Muscle of leg (tissue), 11 donors: ENCODE results near the gene GIGYF1. TPM values are rescaled to one million over a fixed set of nuclear protein-coding genes. Genes with fewer than 3 reads are reported as not detected.

ENCODE experiments used
- DNase-seq: peaks from one replicate; pipeline ENCODE4 v3.0.0; 2013
- H3K27ac ChIP-seq: one replicate; pipeline ENCODE4 v1.5.1; 2013; ENCODE audit warnings: mild to moderate bottlenecking, low read length, control low read depth
- H3K27me3 ChIP-seq: one replicate; pipeline ENCODE4 v1.6.1; 2013; ENCODE audit warnings: low read length; ENCODE audit not compliant: control insufficient read depth, insufficient read depth
- H3K36me3 ChIP-seq: one replicate; pipeline ENCODE4 v1.6.1; 2013; ENCODE audit warnings: low read length; ENCODE audit not compliant: control insufficient read depth, insufficient read depth
- H3K4me1 ChIP-seq: one replicate; pipeline ENCODE4 v1.6.1; 2013; ENCODE audit warnings: low read length; ENCODE audit not compliant: control insufficient read depth, insufficient read depth
- H3K4me3 ChIP-seq: one replicate; pipeline ENCODE4 v1.5.1; 2013; ENCODE audit warnings: low read length, control low read depth
- H3K9me3 ChIP-seq: replicated peaks from 2 replicates; pipeline ENCODE4 v1.6.1; 2013; ENCODE audit warnings: low read depth, low read length; ENCODE audit not compliant: control insufficient read depth
- WGBS: methylation state at CpG from one replicate; pipeline ENCODE4 v1.1.5; 2013; ENCODE audit warnings: missing lambda C conversion rate; ENCODE audit not compliant: insufficient coverage; 5-methylcytosine and 5-hydroxymethylcytosine counted together
- polyA plus RNA-seq, 8 donors: library from polyadenylated mRNA; unstranded; fragments of 120-200 nt; gene quantifications; one replicate each; pipeline versions ENCODE4 v1.2.1 to v1.2.3, GENCODE V29; 2013; ENCODE audit warnings: inconsistent platforms in 1 of 8, low replicate concordance in 1 of 8; ENCODE audit not compliant: insufficient read length in 8 of 8, insufficient read depth in 1 of 8
- total RNA-seq: library from RNA; stranded (reverse); fragments of 120-200 nt; gene quantifications from one replicate; pipeline ENCODE4 v1.2.4, GENCODE V29; 2013

Gene GIGYF1
- total and polyA plus RNA-seq, 9 donors = 16.7 to 37.5 (median 29.7) TPM

GRCh38 chr7:100678291-100678984 is 15.6 kb downstream of the GIGYF1 start:
- Histone ChIP-seq H3K36me3 (peaks cover 70% of the 10 kb centered on the region), H3K4me1 (peaks cover 28% of the 10 kb centered on the region), H3K9me3 (no peaks in the 10 kb centered on the region), H3K27me3 (no peaks in the 10 kb centered on the region), H3K27ac (no peak overlapping the region), H3K4me3 (no peak overlapping the region)
- no peak for DNase-seq
- WGBS = 70% methylated on average over 27 of the region's 35 CpGs

- no peak overlapping the region for H3K27ac ChIP-seq
Measured at GRCh38 chr7:100677308-100678267, 16.5 kb downstream of the GIGYF1 start.

GRCh38 chr7:100676501-100677306 is 17.3 kb downstream of the GIGYF1 start:
- WGBS = 67% methylated on average over 19 of the region's 23 CpGs
- Histone ChIP-seq H3K4me3 (peak overlapping the region; percentile 99), H3K36me3 (peaks cover 53% of the 10 kb centered on the region)

More at GRCh38 chr7:100677308-100678267, 16.5 kb downstream of the GIGYF1 start:
- no peak for DNase-seq
- Histone ChIP-seq H3K4me1 (peaks cover 35% of the 10 kb centered on the region), H3K27me3 (no peaks in the 10 kb centered on the region), H3K9me3 (no peaks in the 10 kb centered on the region), H3K36me3 (peaks cover 61% of the 10 kb centered on the region), H3K4me3 (no peak overlapping the region)
- WGBS = 79% methylated on average over 27 of the region's 36 CpGs

GRCh38 chr7:100675581-100676350 is 18.3 kb downstream of the GIGYF1 start:
- Histone ChIP-seq H3K36me3 (peaks cover 45% of the 10 kb centered on the region), H3K4me1 (peaks cover 26% of the 10 kb centered on the region), H3K4me3 (peak overlapping the region; percentile 99), H3K27me3 (no peaks in the 10 kb centered on the region), H3K27ac (peak overlapping the region; percentile 75), H3K9me3 (no peaks in the 10 kb centered on the region)
- 2% methylated on average over 19 of the region's 59 CpGs for WGBS
- DNase-seq = peak; percentile 87

More at GRCh38 chr7:100676501-100677306, 17.3 kb downstream of the GIGYF1 start:
- Histone ChIP-seq H3K27me3 (no peaks in the 10 kb centered on the region), H3K9me3 (no peaks in the 10 kb centered on the region), H3K4me1 (peaks cover 30% of the 10 kb centered on the region), H3K27ac (peak overlapping the region; percentile 51)
- no peak for DNase-seq

GRCh38 chr7:100675105-100675451 is 19.0 kb downstream of the GIGYF1 start:
- Histone ChIP-seq H3K27me3 (no peaks in the 10 kb centered on the region), H3K4me1 (peaks cover 23% of the 10 kb centered on the region), H3K36me3 (peaks cover 38% of the 10 kb centered on the region), H3K9me3 (no peaks in the 10 kb centered on the region), H3K27ac (peak overlapping the region; percentile 95), H3K4me3 (peak overlapping the region; percentile 99)
- no peak for DNase-seq
- WGBS = 0% methylated on average over 40 of the region's 46 CpGs

- H3K9me3 ChIP-seq = no peaks in the 10 kb centered on the region
- 1% methylated on average over 15 of the region's 43 CpGs for WGBS
- H3K4me1 ChIP-seq = peaks cover 23% of the 10 kb centered on the region
- H3K27me3 ChIP-seq = no peaks in the 10 kb centered on the region
- peaks cover 33% of the 10 kb centered on the region for H3K36me3 ChIP-seq
- no peak for DNase-seq
- H3K27ac ChIP-seq = peak overlapping the region; percentile 95
- peak overlapping the region; percentile 99 for H3K4me3 ChIP-seq
Measured at GRCh38 chr7:100674411-100675104, 19.5 kb downstream of the GIGYF1 start.

GRCh38 chr7:100673942-100674410 is 20.1 kb downstream of the GIGYF1 start:
- H3K4me3 ChIP-seq = peak overlapping the region; percentile 99
- peak overlapping the region; percentile 95 for H3K27ac ChIP-seq
- no peaks in the 10 kb centered on the region for H3K9me3 ChIP-seq
- H3K36me3 ChIP-seq = peaks cover 27% of the 10 kb centered on the region
- DNase-seq = no peak
- peaks cover 23% of the 10 kb centered on the region for H3K4me1 ChIP-seq
- H3K27me3 ChIP-seq = no peaks in the 10 kb centered on the region
- WGBS = 0% methylated on average over 22 of the region's 34 CpGs

GRCh38 chr7:100673302-100673941 is 20.6 kb downstream of the GIGYF1 start, which contains the start of gene GNB2:
Gene GNB2 (plus strand): TSS chr7:100673740. CDS start chr7:100676266, 2,526 bp downstream.
- DNase-seq = peak; percentile 99
- no peaks in the 10 kb centered on the region for H3K27me3 ChIP-seq
- H3K36me3 ChIP-seq = peaks cover 22% of the 10 kb centered on the region
- 0% methylated on average over 54 of the region's 65 CpGs for WGBS
- H3K4me1 ChIP-seq = peaks cover 20% of the 10 kb centered on the region
- no peaks in the 10 kb centered on the region for H3K9me3 ChIP-seq
- H3K4me3 ChIP-seq = peak within 1 kb of the TSS; percentile 99
- H3K27ac ChIP-seq = peak within 1 kb of the TSS; percentile 99
